Breast epithelium (tissue), 4 donors: ENCODE data around the gene FANCC. TPM values are rescaled to one million over a fixed set of nuclear protein-coding genes. Genes with fewer than 3 reads are reported as not detected.

Source experiments
- DNase-seq, 2 donors: peaks; one replicate each; pipeline ENCODE4 v3.0.0-alpha.2; 2019; ENCODE audit warnings: low spot score in 2 of 2
- H3K27ac ChIP-seq, 2 donors: fragments of 200-600 bp; sonication (generic) in 1 of 2; one replicate each; pipeline ENCODE4 v1.5.1; 2016 to 2019; ENCODE audit warnings: mild to moderate bottlenecking in 1 of 2
- H3K27me3 ChIP-seq, 2 donors: fragments of 200-600 bp; sonication (generic) in 1 of 2; one replicate each; pipeline versions ENCODE4 v1.5.1 to v1.6.0; 2017 to 2019; ENCODE audit warnings: control low read depth in 1 of 2, mild to moderate bottlenecking in 1 of 2
- H3K36me3 ChIP-seq: fragments of 200-600 bp; one replicate; pipeline ENCODE4 v1.5.1; 2019
- H3K4me1 ChIP-seq, 2 donors: fragments of 200-600 bp; sonication (generic); one replicate each; pipeline ENCODE4 v1.5.1; 2016 to 2019; ENCODE audit warnings: control low read depth in 1 of 2
- H3K4me3 ChIP-seq, 3 donors: fragments of 200-600 bp; sonication (generic); 1 replicate in 2 of 3; 2 replicates in 1 of 3; pipeline ENCODE4 v1.5.1; 2016 to 2019; ENCODE audit warnings: mild to moderate bottlenecking in 3 of 3, moderate library complexity in 2 of 3
- H3K9me3 ChIP-seq, 2 donors: fragments of 200-600 bp; sonication (generic) in 1 of 2; one replicate each; pipeline ENCODE4 v1.5.1; 2016 to 2019; ENCODE audit warnings: control low read depth in 1 of 2
- CTCF ChIP-seq, 3 donors: fragments of 450-650 bp; IDR thresholded peaks; one replicate each; pipeline ENCODE4 v1.5.1; 2016 to 2017; ENCODE audit warnings: antibody characterized with exemption in 3 of 3, mild to moderate bottlenecking in 3 of 3, moderate library complexity in 3 of 3
- POLR2A ChIP-seq: fragments of 450-650 bp; IDR thresholded peaks from one replicate; pipeline ENCODE4 v1.6.1; 2016; ENCODE audit warnings: antibody characterized with exemption, mild to moderate bottlenecking, moderate library complexity
- POLR2AphosphoS5 ChIP-seq, 3 donors: sonication (generic); formaldehyde crosslinking; IDR thresholded peaks; one replicate each; pipeline ENCODE4 v1.6.1; 2017; ENCODE audit warnings: antibody characterized with exemption in 3 of 3
- intact Hi-C: fragments of 100-400 bp; cut with DNase I; formaldehyde crosslinking; loops from one replicate; pipeline ENCODE4 v1.15.1; 2023; ENCODE audit warnings: low total_unique reads
- total RNA-seq, 3 donors: library from RNA; depleted of rRNA; stranded (reverse); fragments of >200 nt; gene quantifications; one replicate each; pipeline ENCODE4 v1.1.0, GENCODE V29; 2016

Gene FANCC
- total RNA-seq, 3 donors from 2014 or later = 4.2 to 11.4 (median 9.2) TPM

GRCh38 chr9:95077766-95078370 is 239.6 kb downstream of the FANCC start:
- Histone ChIP-seq H3K36me3 (no peaks in the 10 kb centered on the region), H3K27me3 (no peaks in the 10 kb centered on the region), H3K9me3 (no peaks in the 10 kb centered on the region), H3K4me1 (peaks cover 0 to 10% of the 10 kb centered on the region in 2 donors), H3K4me3 (no peak overlapping the region), H3K27ac (no peak overlapping the region)
- intact Hi-C loops = no loop called here
- no peak for DNase-seq
- no peak for TF ChIP-seq POLR2A
- no peak for TF ChIP-seq CTCF (IDR thresholded peaks at IDR 0.05)
- TF ChIP-seq POLR2AphosphoS5 (IDR thresholded peaks at IDR 0.05) = no peak

- intact Hi-C loops = no loop called here
- DNase-seq = no peak
- no peaks in the 10 kb centered on the region for H3K36me3 ChIP-seq
- no peak overlapping the region for H3K4me3 ChIP-seq
- no peak for TF ChIP-seq POLR2A
- TF ChIP-seq POLR2AphosphoS5 (IDR thresholded peaks at IDR 0.05) = no peak
- no peak for TF ChIP-seq CTCF (IDR thresholded peaks at IDR 0.05)
- H3K4me1 ChIP-seq = peaks cover 0 to 10% of the 10 kb centered on the region in 2 donors
- no peaks in the 10 kb centered on the region for H3K9me3 ChIP-seq
- H3K27ac ChIP-seq = no peak overlapping the region
- no peaks in the 10 kb centered on the region for H3K27me3 ChIP-seq
These were observed 240.3 kb downstream of the FANCC start for GRCh38 chr9:95077053-95077765.

GRCh38 chr9:95076696-95077052 is 240.8 kb downstream of the FANCC start:
- Histone ChIP-seq H3K27me3 (no peaks in the 10 kb centered on the region), H3K9me3 (no peaks in the 10 kb centered on the region), H3K27ac (no peak overlapping the region), H3K4me1 (peaks cover 0 to 10% of the 10 kb centered on the region in 2 donors), H3K36me3 (no peaks in the 10 kb centered on the region), H3K4me3 (no peak overlapping the region)
- no peak for DNase-seq
- intact Hi-C loops = no loop called here
- TF ChIP-seq POLR2A = no peak
- TF ChIP-seq POLR2AphosphoS5 (IDR thresholded peaks at IDR 0.05) = no peak
- no peak for TF ChIP-seq CTCF (IDR thresholded peaks at IDR 0.05)

GRCh38 chr9:95075700-95076099 is 241.8 kb downstream of the FANCC start:
- H3K27ac ChIP-seq = no peak overlapping the region
- intact Hi-C loops = no loop called here
- H3K4me3 ChIP-seq = no peak overlapping the region
- H3K36me3 ChIP-seq = no peaks in the 10 kb centered on the region
- DNase-seq = peak in 1 of 2 donors; percentile 6
- no peak for TF ChIP-seq POLR2AphosphoS5 (IDR thresholded peaks at IDR 0.05)
- no peak for TF ChIP-seq POLR2A
- TF ChIP-seq CTCF (IDR thresholded peaks at IDR 0.05) = no peak
- no peaks in the 10 kb centered on the region for H3K9me3 ChIP-seq
- peaks cover 0 to 10% of the 10 kb centered on the region in 2 donors for H3K4me1 ChIP-seq
- H3K27me3 ChIP-seq = no peaks in the 10 kb centered on the region

- intact Hi-C loops = no loop called here
- DNase-seq = peak in 1 of 2 donors; percentile 7
These were observed 242.9 kb downstream of the FANCC start for GRCh38 chr9:95074632-95075031.

More at GRCh38 chr9:95074632-95075031, 242.9 kb downstream of the FANCC start:
- TF ChIP-seq POLR2AphosphoS5 (IDR thresholded peaks at IDR 0.05) (no peak), POLR2A (no peak), CTCF (IDR thresholded peaks at IDR 0.05) (no peak)
- no peaks in the 10 kb centered on the region for H3K36me3 ChIP-seq
- no peaks in the 10 kb centered on the region for H3K9me3 ChIP-seq
- H3K4me1 ChIP-seq = peaks cover 0 to 10% of the 10 kb centered on the region in 2 donors
- no peak overlapping the region for H3K27ac ChIP-seq
- no peaks in the 10 kb centered on the region for H3K27me3 ChIP-seq
- H3K4me3 ChIP-seq = no peak overlapping the region
